OCI-LY3 (cell line): ENCODE data around the gene IL22RA2.

Experiments used
- H2AFZ ChIP-seq: fragments of 200-600, 300-600 bp; shearing (Covaris generic); 2 replicates; pipeline ENCODE4 v1.6.0; 2014; ENCODE audit warnings: antibody characterized with exemption, low read depth, low read length
- H3K27ac ChIP-seq: fragments of 200-600, 300-600 bp; sonication (generic); 2 replicates; pipeline ENCODE4 v1.5.1; 2014; ENCODE audit warnings: mild to moderate bottlenecking, low read length, moderate library complexity, mixed read lengths
- H3K27me3 ChIP-seq: fragments of 200-600, 300-600 bp; sonication (generic); 2 replicates; pipeline ENCODE4 v1.6.1; 2014; ENCODE audit warnings: low read depth, low read length, mixed read lengths
- H3K36me3 ChIP-seq: fragments of 200-600, 300-600 bp; sonication (generic); replicated peaks from 2 replicates; pipeline ENCODE3; 2014; ENCODE audit warnings: low read depth, low read length, mixed read lengths
- H3K4me1 ChIP-seq: fragments of 300-600, 200-600 bp; sonication (generic); 2 replicates; pipeline ENCODE4 v1.6.1; 2014; ENCODE audit warnings: low read length, mixed read lengths
- H3K4me2 ChIP-seq: fragments of 200-600, 300-600 bp; sonication (generic); 2 replicates; pipeline ENCODE4 v1.6.1; 2014; ENCODE audit warnings: low read length, mixed read lengths
- H3K4me3 ChIP-seq: fragments of 300-600, 200-600 bp; sonication (generic); 2 replicates; pipeline ENCODE4 v1.5.1; 2014; ENCODE audit warnings: antibody characterized with exemption, mild to moderate bottlenecking, low read length, moderate library complexity
- H3K79me2 ChIP-seq: fragments of 300-600, 200-600 bp; shearing (Covaris generic); 2 replicates; pipeline ENCODE4 v1.6.1; 2014; ENCODE audit warnings: mild to moderate bottlenecking, low read length, mixed read lengths
- H3K9ac ChIP-seq: fragments of 300-600, 200-600 bp; shearing (Covaris generic); 2 replicates; pipeline ENCODE4 v1.6.0; 2014; ENCODE audit warnings: mild to moderate bottlenecking, low read length, moderate library complexity
- H3K9me3 ChIP-seq: fragments of 200-600, 300-600 bp; shearing (Covaris generic); 2 replicates; pipeline ENCODE4 v1.6.1; 2014; ENCODE audit warnings: low read length, mixed read lengths; ENCODE audit not compliant: insufficient read depth
- H4K20me1 ChIP-seq: fragments of 200-600, 300-600 bp; sonication (generic); 2 replicates; pipeline ENCODE4 v1.6.1; 2016; ENCODE audit warnings: low read length, mixed read lengths; ENCODE audit not compliant: insufficient read depth
- CTCF ChIP-seq: fragments of 200-600, 300-600 bp; sonication (generic); IDR thresholded peaks from 2 replicates; pipeline ENCODE4 v1.5.1; 2014; ENCODE audit warnings: antibody characterized with exemption, low read length, low read depth
- EZH2phosphoT487 ChIP-seq: fragments of 200-600 bp; shearing (Covaris generic); IDR thresholded peaks from 2 replicates; pipeline ENCODE4 v1.6.1; 2018; ENCODE audit warnings: antibody characterized with exemption, mixed run types, low read depth

IL22RA2 gene

GRCh38 chr6:137126875-137127485, 46.5 kb downstream of the IL22RA2 start:
- no peak overlapping the region for H3K27ac ChIP-seq
- no peaks in the 10 kb centered on the region for H4K20me1 ChIP-seq
- no peaks in the 10 kb centered on the region for H3K79me2 ChIP-seq
- H3K27me3 ChIP-seq, result no peaks in the 10 kb centered on the region
- H3K9me3 ChIP-seq, result no peaks in the 10 kb centered on the region
- no peak for TF ChIP-seq CTCF
- no peak for TF ChIP-seq EZH2phosphoT487
- H3K4me1 ChIP-seq, result peaks cover 21% of the 10 kb centered on the region
- peaks cover 6% of the 10 kb centered on the region for H3K36me3 ChIP-seq
- no peak overlapping the region for H3K4me2 ChIP-seq
- H2AFZ ChIP-seq, result no peak overlapping the region
- H3K4me3 ChIP-seq, result no peak overlapping the region
- no peak overlapping the region for H3K9ac ChIP-seq

- H3K4me1 ChIP-seq, result peaks cover 41% of the 10 kb centered on the region
These were observed 50.4 kb downstream of the IL22RA2 start for GRCh38 chr6:137123078-137123477.

GRCh38 chr6:137122612-137123011, 50.8 kb downstream of the IL22RA2 start:
- Histone ChIP-seq H3K4me1 (peaks cover 41% of the 10 kb centered on the region), H3K27me3 (no peaks in the 10 kb centered on the region), H3K27ac (peak overlapping the region; percentile 84), H3K36me3 (peaks cover 6% of the 10 kb centered on the region), H3K9me3 (no peaks in the 10 kb centered on the region), H3K4me2 (peak overlapping the region; percentile 49), H4K20me1 (no peaks in the 10 kb centered on the region), H3K79me2 (no peaks in the 10 kb centered on the region), H3K9ac (peak overlapping the region; percentile 53), H2AFZ (peak overlapping the region; percentile 56; the same call in 1 of the 2 replicates), H3K4me3 (no peak overlapping the region; the same call in 1 of the 2 replicates)
- TF ChIP-seq CTCF, result no peak

More at GRCh38 chr6:137123078-137123477, 50.4 kb downstream of the IL22RA2 start:
- Histone ChIP-seq H3K4me2 (peak overlapping the region; percentile 49; the same call in 1 of the 2 replicates), H3K27me3 (no peaks in the 10 kb centered on the region), H3K9me3 (no peaks in the 10 kb centered on the region), H3K36me3 (peaks cover 6% of the 10 kb centered on the region), H3K9ac (no peak overlapping the region), H3K4me3 (no peak overlapping the region), H2AFZ (no peak overlapping the region; the same call in 1 of the 2 replicates), H4K20me1 (no peaks in the 10 kb centered on the region), H3K79me2 (no peaks in the 10 kb centered on the region), H3K27ac (peak overlapping the region; percentile 84; the same call in 1 of the 2 replicates)
- TF ChIP-seq CTCF, result no peak
- TF ChIP-seq EZH2phosphoT487, result no peak

- Histone ChIP-seq H3K79me2 (no peaks in the 10 kb centered on the region), H3K9ac (peak overlapping the region; percentile 53), H3K4me1 (peaks cover 41% of the 10 kb centered on the region), H3K27ac (peak overlapping the region; percentile 84), H3K9me3 (no peaks in the 10 kb centered on the region), H3K4me2 (peak overlapping the region; percentile 49), H3K27me3 (no peaks in the 10 kb centered on the region), H2AFZ (peak overlapping the region; percentile 56), H4K20me1 (no peaks in the 10 kb centered on the region), H3K36me3 (peaks cover 6% of the 10 kb centered on the region), H3K4me3 (peak overlapping the region; percentile 36)
- TF ChIP-seq CTCF (peak; percentile 28), EZH2phosphoT487 (no peak)
These were observed 51.9 kb downstream of the IL22RA2 start for GRCh38 chr6:137121401-137121997.
